Islet precursor cell (in vitro differentiated cells): ENCODE results near the gene BACE1.
A peak's percentile ranks its signal among the peaks of the same experiment; 100 is the strongest.
"Not testable (repeated sequence)": the region's sequence is repeated elsewhere in the genome, so short reads cannot be mapped to it uniquely, and the experiment has no call there.

ENCODE experiments used
- DNase-seq: peaks from one replicate; pipeline ENCODE4 v3.0.0-alpha.2; 2018

Gene BACE1

GRCh38 chr11:117272175-117272574, 43.9 kb downstream of the BACE1 start:
- DNase-seq, result not testable (repeated sequence)

DNA sequence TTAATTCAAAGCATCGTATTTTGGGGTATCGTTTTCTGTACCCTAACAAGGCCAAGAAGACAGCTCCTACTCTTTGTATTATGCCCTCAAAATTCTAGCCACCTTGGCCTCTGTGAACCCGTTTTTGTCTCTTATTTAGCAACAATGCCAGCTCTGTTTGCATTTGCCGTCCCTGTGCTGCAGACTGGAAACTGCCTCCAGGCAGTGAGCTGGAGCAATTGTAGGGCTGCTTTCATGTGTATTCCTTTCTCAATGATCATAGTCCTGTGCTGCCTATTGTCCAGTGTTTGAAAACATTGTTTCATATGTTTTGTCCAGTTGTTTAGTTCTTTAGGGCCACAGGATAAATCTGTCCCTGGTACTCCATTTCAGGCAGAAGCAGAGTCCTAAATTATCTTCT, 44.8 kb downstream of the BACE1 start:
- peak; percentile 75 for DNase-seq

DNA sequence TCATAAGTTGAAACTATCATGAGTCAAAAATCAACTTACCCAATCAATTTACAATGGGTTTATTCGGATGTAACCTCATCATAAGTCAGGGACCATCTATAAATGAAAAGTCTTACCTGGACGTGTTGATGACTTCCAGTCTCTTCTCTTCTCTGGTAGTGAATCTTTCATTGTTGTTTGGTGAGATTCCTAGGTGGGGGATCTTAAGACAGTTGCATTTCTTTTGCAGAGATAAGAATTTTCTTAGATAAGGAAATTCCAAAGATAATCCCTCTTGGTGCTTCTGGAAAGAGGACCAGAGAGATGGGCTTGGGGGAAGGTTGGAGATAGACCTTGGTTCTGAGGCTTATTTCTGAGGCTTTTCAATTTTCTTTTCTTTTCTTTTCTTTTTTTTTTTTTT, 46.2 kb downstream of the BACE1 start:
- no peak for DNase-seq

DNA sequence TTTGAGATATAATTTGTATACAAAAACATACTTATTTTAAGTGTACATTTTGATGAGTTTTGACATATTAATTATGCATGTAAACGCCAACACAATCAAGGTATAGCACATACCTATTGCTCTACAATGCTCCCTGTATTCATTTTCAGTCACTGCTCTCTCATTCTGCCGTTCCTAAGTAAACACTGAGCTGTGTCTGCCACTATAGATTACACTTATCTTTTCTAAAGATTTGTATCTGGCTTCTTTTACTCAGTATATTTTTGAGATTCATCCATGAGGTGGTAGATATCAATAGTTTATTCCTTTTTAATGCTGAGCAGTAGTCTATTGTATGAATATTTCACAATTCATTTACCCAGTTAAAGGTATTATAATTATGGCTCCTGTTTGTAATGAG, 50.3 kb downstream of the BACE1 start:
- no peak for DNase-seq

GRCh38 chr11:117264624-117265323, 51.3 kb downstream of the BACE1 start:
- DNase-seq, result not testable (repeated sequence)

- DNase-seq, result no peak
These were observed 56.6 kb downstream of the BACE1 start for GRCh38 chr11:117259417-117259816.

DNA sequence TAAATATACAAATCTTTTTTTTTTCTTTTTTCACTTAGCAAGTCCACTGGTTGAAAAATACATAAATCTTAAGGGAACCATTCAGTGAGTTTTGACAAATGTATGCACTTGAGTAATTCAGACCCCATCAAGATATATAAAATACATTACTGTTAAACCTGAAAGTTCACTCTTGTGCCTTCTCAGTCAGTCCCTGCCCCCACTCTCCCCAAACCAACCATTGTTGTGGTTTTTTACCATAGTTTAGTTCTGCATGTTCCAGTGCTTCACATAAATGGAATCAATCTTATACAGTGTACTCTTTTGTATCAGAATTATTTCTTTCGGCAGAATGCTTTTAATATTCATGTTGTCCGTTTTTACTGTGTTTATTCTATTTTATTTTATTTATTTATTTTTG, 57.5 kb downstream of the BACE1 start:
- DNase-seq, result no peak

DNA sequence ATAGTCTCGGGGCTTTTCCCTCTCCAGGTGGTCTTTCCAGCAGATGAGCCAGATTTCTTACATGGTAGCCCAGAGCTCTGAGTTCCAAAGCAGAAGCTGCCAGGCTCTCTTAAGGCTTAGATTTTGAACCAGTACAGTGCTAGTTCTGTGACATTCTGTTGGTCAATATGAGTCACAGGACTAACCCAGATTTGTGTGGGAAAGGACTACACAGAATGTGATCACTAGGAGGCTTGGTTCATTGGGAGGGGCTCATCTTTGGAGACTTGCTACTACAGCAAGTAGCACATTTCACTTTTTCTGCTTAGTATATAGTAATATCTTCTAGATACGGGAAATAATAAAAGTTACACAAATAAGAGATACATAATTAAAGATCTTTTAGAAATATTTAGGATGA, 59.5 kb downstream of the BACE1 start:
- no peak for DNase-seq

GRCh38 chr11:117255966-117256365, 60.1 kb downstream of the BACE1 start:
- DNase-seq, result no peak

GRCh38 chr11:117251506-117251905, 64.5 kb downstream of the BACE1 start:
- no peak for DNase-seq

GRCh38 chr11:117249571-117249970, 66.5 kb downstream of the BACE1 start:
- no peak for DNase-seq

DNA sequence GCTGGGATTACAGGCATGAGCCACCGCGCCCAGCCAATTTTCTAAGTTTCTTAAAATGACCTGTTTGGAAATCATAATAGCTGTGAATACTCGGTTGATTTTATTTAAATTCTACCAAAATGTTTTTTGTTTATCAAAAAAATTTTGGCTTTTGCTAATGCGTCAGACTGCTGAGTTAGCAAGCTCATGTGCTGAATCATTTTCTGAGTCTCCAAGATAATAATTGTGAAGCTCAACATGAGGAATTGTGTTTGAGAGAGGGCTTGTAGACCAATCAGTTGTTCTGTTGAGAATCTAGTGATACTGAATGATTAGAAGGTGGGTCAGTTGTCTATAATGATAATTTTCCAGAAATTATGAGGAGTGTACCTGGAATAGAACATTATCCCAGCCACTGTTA, 67.7 kb downstream of the BACE1 start:
- no peak for DNase-seq

DNA sequence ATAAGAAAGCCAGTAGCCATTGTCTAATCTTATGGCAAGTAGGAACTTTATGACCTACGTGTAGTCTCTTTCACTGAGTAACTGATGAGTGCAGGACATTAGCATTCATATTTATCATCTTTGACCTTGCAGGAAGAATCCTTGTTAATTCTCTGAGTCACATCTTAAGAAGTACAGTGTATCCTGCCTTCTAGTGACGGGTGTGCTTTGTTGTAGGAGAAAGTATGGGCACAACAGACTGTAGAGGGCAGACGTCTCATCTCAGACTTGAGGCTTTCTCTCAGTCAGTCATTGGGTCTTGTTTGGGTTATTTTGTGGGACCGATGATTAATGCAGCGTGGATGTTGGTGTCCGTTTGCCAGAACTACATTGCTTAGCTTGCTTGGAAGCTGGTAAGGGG, 76.8 kb downstream of the BACE1 start:
- peak; percentile 56 for DNase-seq

- no peak for DNase-seq
These were observed 77.8 kb downstream of the BACE1 start for GRCh38 chr11:117238221-117238620.
